HG03159 (cell line): ENCODE measurements around the gene WDHD1.
A peak's percentile ranks its signal among the peaks of the same experiment; 100 is the strongest.
"Not testable (repeated sequence)": the region's sequence is repeated elsewhere in the genome, so short reads cannot be mapped to it uniquely, and the experiment has no call there.

ENCODE experiments used
- ATAC-seq: cut with Tn5 transposase; IDR thresholded peaks from one replicate; pipeline ENCODE4 v1.9.1; 2021; ENCODE audit warnings: mild to moderate bottlenecking, moderate library complexity; ENCODE audit not compliant: unreplicated experiment

The WDHD1 gene

GRCh38 chr14:54918427-54918826 lies 108.5 kb downstream of the WDHD1 start:
- no peak for ATAC-seq

- ATAC-seq = no peak
Measured at GRCh38 chr14:54916101-54916500, 110.8 kb downstream of the WDHD1 start.

DNA sequence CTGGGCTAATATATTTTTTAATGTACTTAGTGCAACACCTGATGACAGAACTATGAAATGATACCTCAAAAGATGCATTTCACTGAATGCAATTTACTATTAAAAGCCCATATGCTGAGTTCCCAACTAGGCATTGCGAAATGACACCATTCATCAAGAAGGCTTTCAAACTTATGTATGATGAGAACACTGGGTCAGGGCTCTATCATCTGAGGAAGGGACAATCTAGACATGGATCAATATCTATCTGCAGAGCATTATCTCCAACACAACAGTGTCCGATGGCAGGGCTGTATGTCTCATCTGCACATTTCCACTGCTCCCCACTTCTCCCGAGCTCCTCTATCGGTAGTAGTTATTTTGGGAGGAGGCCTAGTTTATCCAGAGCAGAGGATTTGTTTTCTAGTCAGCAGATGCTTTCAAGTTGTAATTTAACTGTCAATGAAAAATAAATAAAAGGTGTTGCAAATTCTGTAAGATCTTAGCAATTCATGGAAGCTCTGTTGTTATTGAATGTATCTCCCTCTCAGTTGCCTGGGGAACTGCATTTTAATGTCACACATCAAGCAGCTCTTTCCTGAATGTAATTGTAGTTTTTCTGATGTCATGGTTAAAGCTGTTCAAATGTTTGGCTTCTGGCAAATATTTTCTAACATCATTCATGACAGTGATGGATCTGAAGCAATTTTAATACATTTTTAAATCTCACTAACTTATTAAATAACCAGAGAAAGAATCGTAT lies 116.9 kb downstream of the WDHD1 start:
- no peak for ATAC-seq

DNA sequence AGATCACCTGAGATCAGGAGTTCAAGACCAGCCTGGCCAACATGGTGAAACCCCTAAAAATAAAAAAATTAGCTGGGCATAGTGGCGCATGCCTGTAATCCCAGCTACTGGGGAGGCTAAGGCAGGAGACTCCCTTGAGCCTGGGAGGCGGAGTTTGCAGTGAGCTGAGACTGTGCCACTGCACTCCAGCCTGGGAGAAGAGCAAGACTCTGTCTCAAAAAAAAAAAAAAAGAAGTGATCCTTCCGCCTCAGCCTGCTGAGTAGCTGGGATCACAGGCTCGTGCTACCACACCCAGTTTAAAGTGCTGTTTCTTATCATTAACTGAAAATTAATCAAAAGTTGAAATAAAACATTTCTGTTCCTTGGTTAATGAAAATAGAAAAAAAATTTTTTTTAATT lies 117.9 kb downstream of the WDHD1 start:
- ATAC-seq = not testable (repeated sequence)

DNA sequence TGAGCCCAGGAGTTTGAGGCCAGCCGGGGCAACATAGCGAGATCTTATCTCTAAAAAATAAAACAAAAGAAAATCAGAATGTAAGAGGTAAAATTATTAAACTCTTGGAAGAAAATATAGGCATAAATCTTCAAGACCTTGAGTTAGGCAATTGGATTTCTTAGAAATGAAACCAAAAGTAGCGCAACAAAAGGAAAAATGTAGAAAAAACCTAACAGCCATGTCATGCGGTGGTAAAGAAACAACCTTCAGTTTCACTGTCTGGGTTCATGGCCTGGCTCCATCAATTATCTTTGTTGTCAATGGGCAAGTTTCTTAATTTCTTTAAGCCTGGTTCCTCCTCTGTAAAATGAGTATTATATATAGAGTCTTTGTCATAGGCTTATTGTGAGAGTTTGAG lies 118.7 kb downstream of the WDHD1 start:
- no peak for ATAC-seq

DNA sequence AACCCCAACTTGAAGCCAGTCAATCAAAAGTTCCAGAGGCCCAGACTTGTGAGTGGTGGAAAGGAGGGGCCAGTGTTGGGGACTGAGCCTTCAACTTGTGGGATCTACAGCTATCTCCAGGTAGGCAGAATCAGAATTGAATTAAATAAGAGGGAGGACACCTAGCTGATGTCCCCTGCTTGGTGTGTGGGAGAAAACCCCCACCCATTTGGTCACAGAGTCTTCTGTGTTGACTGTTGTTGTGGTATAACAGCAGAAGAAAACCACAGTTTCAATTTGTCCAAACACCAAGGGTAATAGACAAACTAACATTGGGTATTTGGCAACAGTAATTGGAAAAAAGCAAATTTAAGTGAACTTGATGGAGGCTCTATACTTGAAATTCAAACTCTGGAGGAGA lies 120.8 kb downstream of the WDHD1 start:
- no peak for ATAC-seq

DNA sequence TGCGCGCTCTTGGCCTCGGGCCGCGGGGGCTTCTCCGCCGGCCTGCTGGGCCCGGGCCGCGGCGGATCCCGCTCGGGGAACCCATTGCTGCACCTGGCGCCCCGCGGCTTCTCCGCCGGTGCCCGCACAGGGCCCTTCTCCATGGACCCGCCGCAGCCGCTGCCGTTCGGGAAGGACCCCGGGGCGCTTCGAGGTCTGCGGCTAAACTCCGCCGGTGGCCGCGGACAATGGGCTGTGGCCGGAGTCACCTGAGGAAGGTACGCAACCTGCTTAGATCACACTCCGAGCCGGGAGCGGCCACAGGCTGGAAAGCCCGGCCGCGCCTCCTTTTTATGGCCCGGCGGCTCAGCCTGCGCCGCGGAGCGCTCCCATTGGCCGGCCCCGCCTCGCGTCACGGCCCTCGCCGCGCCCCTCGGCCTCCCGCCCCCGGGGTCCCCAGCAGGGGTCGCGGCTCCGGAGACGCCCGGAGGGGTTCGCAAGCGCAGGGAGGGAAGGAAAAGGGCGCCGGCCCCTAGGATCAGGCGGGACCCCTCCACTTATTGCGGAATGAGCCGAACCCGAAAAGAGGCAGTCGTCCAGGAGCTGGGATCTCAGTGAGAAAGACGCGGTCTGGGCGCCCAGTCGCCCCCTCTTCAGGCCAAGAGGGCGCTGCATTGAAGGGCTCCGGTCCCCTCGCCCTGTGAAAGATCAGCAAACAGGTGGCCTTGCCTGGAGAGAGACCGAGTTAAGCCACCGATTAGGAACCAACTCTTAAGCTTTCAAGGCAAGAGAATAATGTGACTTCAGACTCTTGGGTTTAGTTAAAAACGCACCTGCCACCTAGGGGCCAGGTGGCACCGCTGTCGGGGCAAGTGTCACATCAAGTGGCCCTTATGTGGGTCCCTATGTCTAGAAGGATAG lies 124.1 kb downstream of the WDHD1 start, which contains the start of gene GCH1:
TSS of gene GCH1 (minus strand) at position 306 of the 900 bp plus-strand sequence. CDS start at position 143, 163 bp downstream.
- ATAC-seq = peak; percentile 81

GRCh38 chr14:54902143-54902520 lies 124.8 kb downstream of the WDHD1 start:
- ATAC-seq = peak; percentile 54

- ATAC-seq = no peak
Measured at GRCh38 chr14:54901380-54902142, 125.3 kb downstream of the WDHD1 start.

- ATAC-seq = no peak
Measured at GRCh38 chr14:54899573-54899972, 127.3 kb downstream of the WDHD1 start.

- not testable (repeated sequence) for ATAC-seq
Measured at GRCh38 chr14:54897809-54898555, 128.9 kb downstream of the WDHD1 start.

- no peak for ATAC-seq
Measured at GRCh38 chr14:54895683-54896082, 131.2 kb downstream of the WDHD1 start.

- no peak for ATAC-seq
Measured at GRCh38 chr14:54894995-54895394, 131.9 kb downstream of the WDHD1 start.

GRCh38 chr14:54893151-54893760 lies 133.6 kb downstream of the WDHD1 start:
- ATAC-seq = no peak

DNA sequence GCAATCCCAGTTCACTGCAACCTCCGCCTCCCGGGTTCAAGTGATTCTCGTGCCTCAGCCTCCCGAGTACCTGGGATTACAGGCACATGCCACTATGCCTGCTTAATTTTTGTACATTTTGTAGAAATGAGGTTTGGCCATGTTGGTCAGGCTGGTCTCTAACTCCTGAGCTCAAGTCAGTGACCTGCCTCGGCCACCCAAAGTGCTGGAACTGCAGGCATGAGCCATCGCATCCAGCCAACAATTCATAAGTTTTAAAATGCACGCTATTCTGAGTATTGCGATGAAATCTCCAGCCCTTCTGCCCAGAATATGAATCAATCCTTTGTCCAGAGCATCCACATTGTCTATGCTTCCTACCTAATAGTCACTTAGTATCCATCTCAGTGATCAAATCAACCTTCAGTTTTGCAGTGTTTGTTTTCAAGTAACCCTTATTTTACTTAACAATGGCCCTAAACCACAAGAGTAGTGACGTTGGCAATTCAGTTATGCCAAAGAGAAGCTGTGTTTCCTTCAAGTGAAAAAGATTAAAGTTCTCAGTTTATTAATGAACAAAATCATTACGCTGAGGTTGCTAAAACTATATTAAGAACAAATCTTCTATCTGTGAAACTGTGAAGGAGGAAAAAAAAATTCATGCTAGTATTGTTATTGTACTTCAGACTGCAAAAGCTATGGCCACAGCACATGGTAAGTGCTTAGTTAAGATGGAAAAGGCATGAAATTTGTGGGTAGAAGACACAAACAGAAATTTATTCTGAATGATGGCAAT lies 135.2 kb downstream of the WDHD1 start:
- ATAC-seq = no peak

DNA sequence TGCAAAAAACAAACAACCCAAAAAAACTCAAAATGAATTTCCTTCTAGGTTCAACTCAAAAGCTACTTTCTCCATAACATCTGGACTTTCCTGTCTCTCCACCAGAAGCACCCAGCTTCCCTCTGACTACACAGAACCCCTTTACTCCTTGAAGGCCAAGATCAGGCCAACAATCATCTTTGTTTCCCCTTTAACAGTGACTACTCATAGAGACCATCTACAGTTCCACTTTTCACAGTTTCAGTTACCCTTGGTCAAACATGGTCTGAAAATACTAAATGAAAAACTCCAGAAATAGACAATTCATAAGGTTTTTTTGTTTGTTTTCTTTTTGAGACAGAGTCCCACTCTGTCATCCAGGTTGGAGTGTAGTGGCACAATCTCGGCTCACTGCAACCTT lies 136.1 kb downstream of the WDHD1 start:
- peak; percentile 86 for ATAC-seq

GRCh38 chr14:54889919-54890318 lies 137.0 kb downstream of the WDHD1 start:
- ATAC-seq = no peak
